ENCODE measurements around the gene SSTR5. TPM values are rescaled to one million over a fixed set of nuclear protein-coding genes. Genes with fewer than 3 reads are reported as not detected.

The SSTR5 gene
- total RNA-seq, 3 donors from 2014 or later (not counting 1 experiment from before 2014, with no cell fraction given), result not detected

DNA sequence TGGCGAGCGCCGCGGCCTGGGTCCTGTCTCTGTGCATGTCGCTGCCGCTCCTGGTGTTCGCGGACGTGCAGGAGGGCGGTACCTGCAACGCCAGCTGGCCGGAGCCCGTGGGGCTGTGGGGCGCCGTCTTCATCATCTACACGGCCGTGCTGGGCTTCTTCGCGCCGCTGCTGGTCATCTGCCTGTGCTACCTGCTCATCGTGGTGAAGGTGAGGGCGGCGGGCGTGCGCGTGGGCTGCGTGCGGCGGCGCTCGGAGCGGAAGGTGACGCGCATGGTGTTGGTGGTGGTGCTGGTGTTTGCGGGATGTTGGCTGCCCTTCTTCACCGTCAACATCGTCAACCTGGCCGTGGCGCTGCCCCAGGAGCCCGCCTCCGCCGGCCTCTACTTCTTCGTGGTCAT, 6.8 kb downstream of the SSTR5 start:
- no peak overlapping the region for H3K27ac Mint-ChIP-seq
- TF ChIP-seq, protein P1, sequence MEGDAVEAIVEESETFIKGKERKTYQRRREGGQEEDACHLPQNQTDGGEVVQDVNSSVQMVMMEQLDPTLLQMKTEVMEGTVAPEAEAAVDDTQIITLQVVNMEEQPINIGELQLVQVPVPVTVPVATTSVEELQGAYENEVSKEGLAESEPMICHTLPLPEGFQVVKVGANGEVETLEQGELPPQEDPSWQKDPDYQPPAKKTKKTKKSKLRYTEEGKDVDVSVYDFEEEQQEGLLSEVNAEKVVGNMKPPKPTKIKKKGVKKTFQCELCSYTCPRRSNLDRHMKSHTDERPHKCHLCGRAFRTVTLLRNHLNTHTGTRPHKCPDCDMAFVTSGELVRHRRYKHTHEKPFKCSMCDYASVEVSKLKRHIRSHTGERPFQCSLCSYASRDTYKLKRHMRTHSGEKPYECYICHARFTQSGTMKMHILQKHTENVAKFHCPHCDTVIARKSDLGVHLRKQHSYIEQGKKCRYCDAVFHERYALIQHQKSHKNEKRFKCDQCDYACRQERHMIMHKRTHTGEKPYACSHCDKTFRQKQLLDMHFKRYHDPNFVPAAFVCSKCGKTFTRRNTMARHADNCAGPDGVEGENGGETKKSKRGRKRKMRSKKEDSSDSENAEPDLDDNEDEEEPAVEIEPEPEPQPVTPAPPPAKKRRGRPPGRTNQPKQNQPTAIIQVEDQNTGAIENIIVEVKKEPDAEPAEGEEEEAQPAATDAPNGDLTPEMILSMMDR (IDR thresholded peaks at IDR 0.05), result no peak
- peaks cover 2% of the 10 kb centered on the region for H3K27me3 ChIP-seq (ENCODE audit: control insufficient read depth, insufficient read depth, low read length)
- H3K36me3 ChIP-seq (ENCODE audit: control insufficient read depth, insufficient read depth, low read length), result no peaks in the 10 kb centered on the region
- H3K27me3 Mint-ChIP-seq (ENCODE audit: low read depth in 2 of 2), result peaks cover 9 to 14% of the 10 kb centered on the region in 2 donors
- H3K4me3 Mint-ChIP-seq, result no peak overlapping the region
- intact Hi-C loops (cut with micrococcal nuclease), result no loop called here
- no peaks in the 10 kb centered on the region for H3K36me3 Mint-ChIP-seq
- DNase-seq (no peak), ATAC-seq (no peak)
- WGBS (ENCODE audit: insufficient coverage), result 96% methylated on average over 43 of the region's 43 CpGs
- H3K9me3 Mint-ChIP-seq, result no peaks in the 10 kb centered on the region
- H3K4me1 Mint-ChIP-seq, result no peaks in the 10 kb centered on the region
- H3K4me3 ChIP-seq (ENCODE audit: low read length), result no peak overlapping the region
- peaks cover 6% of the 10 kb centered on the region for H3K9me3 ChIP-seq (ENCODE audit: control insufficient read depth, insufficient read depth, low read length)
- no peaks in the 10 kb centered on the region for H3K4me1 ChIP-seq (ENCODE audit: control insufficient read depth, insufficient read depth, low read length)
- H3K27ac ChIP-seq (ENCODE audit: low read length), result no peak overlapping the region

DNA sequence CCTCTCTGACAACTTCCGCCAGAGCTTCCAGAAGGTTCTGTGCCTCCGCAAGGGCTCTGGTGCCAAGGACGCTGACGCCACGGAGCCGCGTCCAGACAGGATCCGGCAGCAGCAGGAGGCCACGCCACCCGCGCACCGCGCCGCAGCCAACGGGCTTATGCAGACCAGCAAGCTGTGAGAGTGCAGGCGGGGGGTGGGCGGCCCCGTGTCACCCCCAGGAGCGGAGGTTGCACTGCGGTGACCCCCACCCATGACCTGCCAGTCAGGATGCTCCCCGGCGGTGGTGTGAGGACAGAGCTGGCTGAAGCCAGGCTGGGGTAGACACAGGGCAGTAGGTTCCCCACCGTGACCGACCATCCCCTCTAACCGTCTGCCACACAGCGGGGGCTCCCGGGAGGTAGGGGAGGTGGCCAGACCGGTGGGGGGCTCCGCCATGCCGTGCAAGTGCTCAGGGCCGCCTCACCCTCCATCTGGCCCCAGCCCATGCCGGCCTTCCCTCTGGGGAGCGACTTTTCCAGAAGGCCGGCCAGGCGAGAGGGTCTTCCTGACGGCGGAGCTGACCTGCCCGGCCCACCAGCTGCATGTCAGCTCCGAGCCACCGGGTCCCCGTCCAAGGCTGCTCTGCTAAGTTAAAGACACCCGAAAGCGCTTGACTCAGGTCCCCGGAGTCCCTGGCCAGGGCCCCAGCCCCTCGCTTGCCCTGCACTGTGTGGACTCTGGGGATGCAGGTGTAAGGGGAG, 7.4 kb downstream of the SSTR5 start:
- intact Hi-C loops (cut with micrococcal nuclease), result no loop called here
- peaks cover 2% of the 10 kb centered on the region for H3K27me3 ChIP-seq (ENCODE audit: control insufficient read depth, insufficient read depth, low read length)
- WGBS (ENCODE audit: insufficient coverage), result 78% methylated on average over 45 of the region's 45 CpGs
- TF ChIP-seq, protein P1 (IDR thresholded peaks at IDR 0.05), result no peak
- Mint-ChIP-seq H3K27ac (no peak overlapping the region), H3K4me3 (no peak overlapping the region), H3K27me3 (ENCODE audit: low read depth in 2 of 2) (peaks cover 9 to 15% of the 10 kb centered on the region in 2 donors), H3K4me1 (no peaks in the 10 kb centered on the region), H3K36me3 (no peaks in the 10 kb centered on the region), H3K9me3 (no peaks in the 10 kb centered on the region)
- no peaks in the 10 kb centered on the region for H3K4me1 ChIP-seq (ENCODE audit: control insufficient read depth, insufficient read depth, low read length)
- ATAC-seq (no peak), DNase-seq (no peak)
- H3K9me3 ChIP-seq (ENCODE audit: control insufficient read depth, insufficient read depth, low read length), result peaks cover 12% of the 10 kb centered on the region
- H3K4me3 ChIP-seq (ENCODE audit: low read length), result no peak overlapping the region
- no peak overlapping the region for H3K27ac ChIP-seq (ENCODE audit: low read length)
- H3K36me3 ChIP-seq (ENCODE audit: control insufficient read depth, insufficient read depth, low read length), result no peaks in the 10 kb centered on the region

DNA sequence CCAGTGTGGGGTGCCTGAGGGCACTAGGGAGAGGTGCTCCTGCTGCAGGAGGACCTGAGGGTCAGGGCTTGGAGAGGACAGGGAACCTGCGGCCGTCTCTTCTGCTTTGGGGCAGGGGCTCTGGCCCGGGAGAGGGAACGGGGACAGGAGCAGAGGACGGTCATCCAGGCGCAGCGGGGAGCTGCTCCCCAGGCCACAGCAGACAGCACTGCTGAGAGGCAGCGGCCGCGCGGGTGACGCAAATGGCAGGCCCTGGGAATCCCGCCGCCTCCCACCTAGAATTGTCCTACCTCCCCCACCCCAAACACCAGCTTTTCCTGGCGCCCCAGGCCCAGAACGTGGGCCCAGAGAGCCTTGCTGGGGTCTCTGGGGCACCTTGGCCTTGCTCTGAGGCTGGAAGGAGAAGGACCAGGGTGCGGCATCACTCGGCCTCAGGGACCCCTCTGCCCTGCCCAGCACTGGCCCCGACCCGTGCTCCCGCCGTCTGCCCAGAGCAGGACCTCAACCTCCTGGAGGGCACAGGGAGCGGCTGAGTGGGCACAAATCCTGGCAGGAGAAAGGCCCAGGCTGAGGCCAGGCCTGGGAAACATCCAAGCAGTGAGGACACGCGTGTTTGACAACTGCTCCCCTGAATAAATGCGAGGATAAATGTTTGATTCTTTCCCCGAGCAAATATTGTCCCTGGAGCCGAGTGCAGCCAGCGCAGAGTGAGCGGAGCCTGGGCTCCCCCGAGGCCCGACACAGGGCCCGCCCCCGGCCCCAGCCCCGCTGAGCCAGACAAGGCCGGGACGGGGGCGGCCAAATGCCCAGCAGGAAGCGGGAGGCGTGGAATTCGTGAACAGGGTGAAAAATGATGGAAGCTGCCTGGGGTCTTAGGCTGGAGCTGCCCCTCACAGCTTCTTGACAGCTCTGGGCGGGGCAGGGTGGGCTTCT, 8.5 kb downstream of the SSTR5 start:
- peaks cover 9% of the 10 kb centered on the region for H3K36me3 Mint-ChIP-seq
- TF ChIP-seq, protein P1 (IDR thresholded peaks at IDR 0.05), result no peak
- H3K27ac ChIP-seq (ENCODE audit: low read length), result no peak overlapping the region
- no peak overlapping the region for H3K4me3 Mint-ChIP-seq
- no peaks in the 10 kb centered on the region for H3K36me3 ChIP-seq (ENCODE audit: control insufficient read depth, insufficient read depth, low read length)
- intact Hi-C loops (cut with micrococcal nuclease), result loop anchor here (1.0 kb wide), 1 partner anchor 14 kb away; no protein-coding TSS in a partner anchor
- no peaks in the 10 kb centered on the region for H3K4me1 Mint-ChIP-seq
- DNase-seq (no peak), ATAC-seq (no peak)
- no peak overlapping the region for H3K27ac Mint-ChIP-seq
- peaks cover 9 to 24% of the 10 kb centered on the region in 2 donors for H3K27me3 Mint-ChIP-seq (ENCODE audit: low read depth in 2 of 2)
- no peaks in the 10 kb centered on the region for H3K4me1 ChIP-seq (ENCODE audit: control insufficient read depth, insufficient read depth, low read length)
- 36% methylated on average over 42 of the region's 42 CpGs for WGBS (ENCODE audit: insufficient coverage)
- H3K27me3 ChIP-seq (ENCODE audit: control insufficient read depth, insufficient read depth, low read length), result peaks cover 2% of the 10 kb centered on the region
- peaks cover 15% of the 10 kb centered on the region for H3K9me3 ChIP-seq (ENCODE audit: control insufficient read depth, insufficient read depth, low read length)
- peaks cover 2 to 6% of the 10 kb centered on the region in 2 donors for H3K9me3 Mint-ChIP-seq
- H3K4me3 ChIP-seq (ENCODE audit: low read length), result no peak overlapping the region

Data from natural killer cell (primary cell).